ENCODE data around the gene ASCC1.

GRCh38 chr10:72201293-72201692 lies 14.8 kb downstream of the ASCC1 start:
- TF ChIP-seq CTCF (conservative IDR thresholded peaks at IDR 0.05): no peak
- no peak for TF ChIP-seq ZFX (IDR thresholded peaks at IDR 0.05)
